ENCODE measurements around the gene CDC123. TPM values are rescaled to one million over a fixed set of nuclear protein-coding genes. Genes with fewer than 3 reads are reported as not detected.
"Not testable (repeated sequence)": the region's sequence is repeated elsewhere in the genome, so short reads cannot be mapped to it uniquely, and the experiment has no call there.

The CDC123 gene
- total RNA-seq, 1 experiment from 2014 or later = 114 TPM

GRCh38 chr10:12164085-12164484 is 31.9 kb upstream of the CDC123 start:
- intact Hi-C loops (cut with micrococcal nuclease) = no loop called here
- ChIA-PET CTCF (interaction anchor here (0.6 to 0.7 kb wide), 2 partner anchors 32 to 81 kb away, joined by 3 to 4 read pairs; no protein-coding TSS in a partner anchor), POLR2A (interaction anchor here (0.7 kb wide), 1 partner anchor 134 kb away, joined by 3 read pairs; no protein-coding TSS in a partner anchor)
- no peaks in the 10 kb centered on the region for H3K9me3 Mint-ChIP-seq (ENCODE audit: unreplicated experiment)
- no peak for DNase-seq (ENCODE audit: unreplicated experiment)
- no TSS peak for BruUV-seq (replicated peaks)
- no peak overlapping the region for H3K27ac Mint-ChIP-seq (ENCODE audit: low read depth, unreplicated experiment)
- H3K36me3 Mint-ChIP-seq (ENCODE audit: insufficient read depth, unreplicated experiment) = peaks cover 61% of the 10 kb centered on the region
- no peaks in the 10 kb centered on the region for H3K4me1 Mint-ChIP-seq (ENCODE audit: insufficient read depth, unreplicated experiment)
- no peak overlapping the region for H3K4me3 Mint-ChIP-seq (ENCODE audit: unreplicated experiment)
- H3K27me3 Mint-ChIP-seq (ENCODE audit: insufficient read depth, unreplicated experiment) = no peaks in the 10 kb centered on the region
- TF ChIP-seq CTCF (IDR thresholded peaks at IDR 0.05; ENCODE audit: unreplicated experiment) = no peak

DNA sequence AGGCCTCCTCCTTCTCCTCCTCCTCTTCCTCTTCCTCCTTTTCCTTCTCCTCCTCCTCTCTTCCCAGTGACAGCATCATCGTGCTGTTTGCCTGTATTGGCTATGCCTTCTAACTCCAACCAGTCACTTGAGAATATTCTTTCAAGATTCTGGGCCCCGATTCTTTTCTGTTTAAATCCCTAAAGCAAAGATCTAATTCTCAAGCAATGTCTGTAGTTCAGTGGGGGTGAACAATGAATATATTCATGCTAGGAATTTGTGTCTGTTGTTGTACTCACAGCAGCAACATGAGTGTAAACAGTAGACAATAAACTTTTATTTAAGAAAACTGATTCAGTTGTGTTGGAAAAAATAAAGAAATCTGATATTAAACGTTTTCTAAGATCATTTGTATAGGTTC is 31.0 kb upstream of the CDC123 start:
- DNase-seq (ENCODE audit: unreplicated experiment) = no peak
- H3K9me3 Mint-ChIP-seq (ENCODE audit: unreplicated experiment) = no peaks in the 10 kb centered on the region
- ChIA-PET CTCF (interaction anchor here (0.6 kb wide), 1 partner anchor 195 kb away, joined by 3 read pairs; no protein-coding TSS in a partner anchor), POLR2A (no interaction called here)
- H3K27me3 Mint-ChIP-seq (ENCODE audit: insufficient read depth, unreplicated experiment) = no peaks in the 10 kb centered on the region
- no peaks in the 10 kb centered on the region for H3K4me1 Mint-ChIP-seq (ENCODE audit: insufficient read depth, unreplicated experiment)
- no peak overlapping the region for H3K4me3 Mint-ChIP-seq (ENCODE audit: unreplicated experiment)
- H3K36me3 Mint-ChIP-seq (ENCODE audit: insufficient read depth, unreplicated experiment) = peaks cover 66% of the 10 kb centered on the region
- intact Hi-C loops (cut with micrococcal nuclease) = no loop called here
- TF ChIP-seq CTCF (IDR thresholded peaks at IDR 0.05; ENCODE audit: unreplicated experiment) = no peak
- BruUV-seq (replicated peaks) = no TSS peak
- no peak overlapping the region for H3K27ac Mint-ChIP-seq (ENCODE audit: low read depth, unreplicated experiment)

DNA sequence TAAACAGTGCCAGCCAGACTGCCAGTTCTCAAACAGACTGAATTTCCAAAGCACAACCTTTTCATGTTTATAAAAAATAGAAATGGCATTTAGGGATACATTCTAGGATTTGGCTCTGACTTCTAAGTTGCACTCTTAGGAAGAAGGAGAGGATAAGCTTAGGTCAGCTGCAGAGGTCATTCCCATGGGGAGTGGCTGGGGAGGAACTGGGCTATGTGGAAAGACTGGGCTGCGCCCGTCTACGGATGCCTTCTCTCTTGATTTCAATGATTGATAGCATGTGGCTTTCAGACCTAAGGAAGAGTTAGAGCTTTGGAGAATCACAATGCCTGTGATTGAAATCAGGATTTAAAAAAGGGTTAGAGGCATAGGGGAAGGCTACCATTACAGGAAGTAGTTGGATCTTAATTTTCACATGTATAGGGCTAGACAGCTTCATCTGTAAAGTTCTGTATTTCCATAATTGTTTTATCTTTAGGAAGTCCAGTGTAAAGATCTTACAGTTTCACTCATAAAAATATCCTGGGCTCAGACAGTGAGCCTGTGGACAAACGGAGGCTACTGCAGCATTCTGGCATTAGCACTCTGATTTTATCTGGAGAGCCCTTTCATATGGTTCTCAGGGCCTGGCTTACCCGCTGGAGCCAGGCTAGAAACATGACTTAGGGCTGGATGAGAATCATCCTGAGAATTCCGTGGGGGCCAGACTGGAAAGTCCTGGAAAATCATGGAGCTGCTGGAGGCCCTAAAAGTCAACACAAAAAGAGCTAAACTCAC is 29.8 kb upstream of the CDC123 start:
- CTCF ChIA-PET = interaction anchor here (0.7 to 1.6 kb wide), 2 partner anchors 13 to 336 kb away, joined by 3 to 5 read pairs; no protein-coding TSS in a partner anchor
- Mint-ChIP-seq H3K4me1 (ENCODE audit: insufficient read depth, unreplicated experiment) (no peaks in the 10 kb centered on the region), H3K9me3 (ENCODE audit: unreplicated experiment) (no peaks in the 10 kb centered on the region), H3K36me3 (ENCODE audit: insufficient read depth, unreplicated experiment) (peaks cover 65% of the 10 kb centered on the region), H3K27ac (ENCODE audit: low read depth, unreplicated experiment) (peak overlapping the region; percentile 37), H3K27me3 (ENCODE audit: insufficient read depth, unreplicated experiment) (no peaks in the 10 kb centered on the region), H3K4me3 (ENCODE audit: unreplicated experiment) (no peak overlapping the region)
- DNase-seq (ENCODE audit: unreplicated experiment) = no peak
- POLR2A ChIA-PET = interaction anchor here (0.7 to 1.7 kb wide), 4 partner anchors 16 to 960 kb away, joined by 3 to 4 read pairs (median 3); partner anchors contain the start of genes CDC123 and NUDT5
- no peak for TF ChIP-seq CTCF (IDR thresholded peaks at IDR 0.05; ENCODE audit: unreplicated experiment)
- intact Hi-C loops (cut with micrococcal nuclease) = no loop called here
- no TSS peak for BruUV-seq (replicated peaks)

GRCh38 chr10:12171512-12171911 is 24.5 kb upstream of the CDC123 start:
- H3K4me1 Mint-ChIP-seq (ENCODE audit: insufficient read depth, unreplicated experiment); H3K27me3 Mint-ChIP-seq (ENCODE audit: insufficient read depth, unreplicated experiment); DNase-seq (ENCODE audit: unreplicated experiment); POLR2A ChIA-PET; H3K27ac Mint-ChIP-seq (ENCODE audit: low read depth, unreplicated experiment); intact Hi-C loops (cut with micrococcal nuclease); H3K9me3 Mint-ChIP-seq (ENCODE audit: unreplicated experiment); H3K4me3 Mint-ChIP-seq (ENCODE audit: unreplicated experiment); BruUV-seq (replicated peaks): not testable (repeated sequence)
- peaks cover 66% of the 10 kb centered on the region for H3K36me3 Mint-ChIP-seq (ENCODE audit: insufficient read depth, unreplicated experiment)
- CTCF ChIA-PET = interaction anchor here (0.5 kb wide), 1 partner anchor 34 kb away, joined by 3 read pairs; no protein-coding TSS in a partner anchor
